RWPE1 (cell line): ENCODE results near the gene TRIM15.
A peak's percentile ranks its signal among the peaks of the same experiment; 100 is the strongest.

Experiments
- CTCF ChIA-PET: fragments of 350-600 bp; sonication (Branson Sonifier 250); formaldehyde crosslinking; extraction: SDS; loops from one replicate; lab custom pipeline; 2021; lab: Yijun Ruan, JAX
- POLR2A ChIA-PET: fragments of 400-600 bp; formaldehyde crosslinking; extraction: SDS; loops from one replicate; lab custom pipeline; 2020; ENCODE audit warnings: antibody characterized with exemption; ENCODE audit not compliant: low non-redundant PET; lab: Yijun Ruan, JAX
- DNase-seq: peaks from one replicate; pipeline ENCODE4 v3.0.0; 2012; ENCODE audit warnings: low spot score
- H3K27ac ChIP-seq: fragments of 450-650 bp; 2 replicates; pipeline ENCODE4 v1.5.1; 2017
- CTCF ChIP-seq: fragments of 450-650 bp; conservative IDR thresholded peaks from 2 replicates; pipeline ENCODE4 v1.5.1; 2017; ENCODE audit warnings: low read depth, mild to moderate bottlenecking

TRIM15 gene

DNA sequence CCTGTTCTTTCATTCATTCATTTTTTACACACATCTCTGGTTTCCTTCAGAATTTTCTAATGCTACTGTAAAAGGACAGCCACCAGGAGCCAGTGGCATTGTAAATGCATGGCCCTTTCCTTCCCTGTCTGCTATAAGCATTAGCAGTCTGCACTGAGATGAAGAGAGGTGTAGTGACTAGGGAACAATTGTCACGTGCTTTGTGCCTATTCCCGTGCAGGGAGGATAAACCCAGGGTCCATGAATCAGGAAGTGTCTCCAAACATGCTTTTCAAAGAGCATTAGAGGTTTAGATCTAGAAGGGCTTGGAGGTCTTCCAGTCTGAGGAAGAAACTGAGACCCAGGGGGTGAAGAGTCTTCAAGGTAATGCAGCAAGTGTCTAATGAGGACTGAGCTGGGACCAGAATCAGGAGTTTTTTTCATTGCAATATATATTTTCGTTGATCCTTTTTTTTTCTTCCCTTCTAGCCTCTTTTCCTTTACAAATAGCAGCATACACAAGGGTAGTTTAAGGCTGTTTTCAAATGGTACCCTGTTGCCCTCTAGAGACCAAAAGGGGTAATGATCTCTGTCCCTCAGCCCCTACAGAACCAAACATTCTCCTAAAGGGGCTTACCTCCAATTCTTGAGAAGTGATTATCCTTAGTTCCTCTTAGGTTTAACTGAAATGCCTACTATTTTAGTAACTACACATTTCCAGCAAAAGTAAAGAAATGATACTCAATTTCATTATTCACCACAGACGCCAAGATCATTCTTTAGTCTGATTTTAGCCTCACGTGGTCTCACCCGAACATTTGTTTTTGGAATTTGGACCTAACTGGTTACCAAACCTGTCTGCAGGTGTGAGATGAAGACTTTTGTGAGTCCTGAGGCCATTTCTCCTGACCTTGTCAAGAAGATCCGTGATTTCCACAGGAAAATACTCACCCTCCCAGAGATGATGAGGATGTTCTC, 6.6 kb downstream of the TRIM15 start:
- ChIA-PET POLR2A (no interaction called here), CTCF (interaction anchor here (0.6 to 0.7 kb wide), 5 partner anchors 54 to 309 kb away, joined by 3 to 4 read pairs (median 3); no protein-coding TSS in a partner anchor)
- peak; percentile 85 for TF ChIP-seq CTCF
- no peak overlapping the region for H3K27ac ChIP-seq
- peak; percentile 62 for DNase-seq

GRCh38 chr6:30171677-30172471, 8.5 kb downstream of the TRIM15 start:
- no peak for DNase-seq
- ChIA-PET CTCF (interaction anchor here (2.4 kb wide), 1 partner anchor 69 kb away, joined by 8 read pairs; no protein-coding TSS in a partner anchor), POLR2A (no interaction called here)
- no peak overlapping the region for H3K27ac ChIP-seq
- TF ChIP-seq CTCF = no peak

DNA sequence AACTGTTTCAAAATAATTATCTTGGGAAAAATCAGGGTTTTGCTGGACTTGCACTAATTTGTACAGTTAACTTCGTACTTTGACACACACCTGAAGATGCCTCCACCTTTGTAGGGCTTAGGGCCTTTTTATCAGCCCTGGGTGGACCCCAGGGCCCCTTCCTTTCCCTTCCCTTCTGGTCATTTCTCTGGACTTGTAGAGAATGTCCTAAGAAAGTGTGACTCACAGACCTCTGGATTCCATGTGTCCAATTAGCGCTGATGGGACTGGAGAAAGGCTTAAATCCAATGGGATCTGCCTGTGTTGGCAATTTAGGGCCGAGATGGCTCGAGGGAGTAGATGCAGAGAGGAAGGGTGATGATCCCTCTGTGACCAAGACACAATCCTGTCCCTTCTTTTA, 9.3 kb downstream of the TRIM15 start:
- ChIA-PET CTCF (interaction anchor here (2.4 kb wide), 1 partner anchor 70 kb away, joined by 8 read pairs; no protein-coding TSS in a partner anchor), POLR2A (no interaction called here)
- no peak for TF ChIP-seq CTCF
- DNase-seq = no peak
- no peak overlapping the region for H3K27ac ChIP-seq

DNA sequence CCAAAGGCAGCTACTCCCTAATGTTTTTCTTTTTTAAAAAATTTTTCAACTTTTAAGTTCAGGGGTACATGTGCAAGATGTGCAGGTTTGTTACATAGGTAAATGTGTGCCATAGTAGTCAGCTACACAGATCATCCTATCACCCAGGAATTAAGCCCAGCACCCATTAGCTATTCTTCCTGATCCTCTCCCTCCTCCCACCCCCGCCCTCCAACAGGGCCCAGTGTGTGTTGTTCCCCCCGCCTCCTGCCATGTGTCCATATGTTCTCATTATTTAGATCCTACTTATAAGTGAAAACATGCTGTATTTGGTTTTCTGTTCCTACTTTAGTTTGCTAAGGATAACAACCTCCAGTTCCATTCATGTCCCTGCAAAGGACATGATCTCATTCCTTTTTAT, 12.4 kb downstream of the TRIM15 start:
- CTCF ChIA-PET = no interaction called here
- TF ChIP-seq CTCF = no peak
- H3K27ac ChIP-seq = no peak overlapping the region
- no peak for DNase-seq
- POLR2A ChIA-PET = no interaction called here

- ChIA-PET POLR2A (no interaction called here), CTCF (no interaction called here)
- TF ChIP-seq CTCF = no peak
Measured at GRCh38 chr6:30178837-30179236, 15.5 kb downstream of the TRIM15 start.

GRCh38 chr6:30180145-30180544, 16.8 kb downstream of the TRIM15 start:
- no peak overlapping the region for H3K27ac ChIP-seq
- TF ChIP-seq CTCF = no peak
- CTCF ChIA-PET = no interaction called here
- no peak for DNase-seq
- POLR2A ChIA-PET = no interaction called here

More at GRCh38 chr6:30178837-30179236, 15.5 kb downstream of the TRIM15 start:
- no peak overlapping the region for H3K27ac ChIP-seq
- no peak for DNase-seq
